ENCODE measurements around the gene TNS4. TPM values are rescaled to one million over a fixed set of nuclear protein-coding genes. Genes with fewer than 3 reads are reported as not detected.
A peak's percentile ranks its signal among the peaks of the same experiment; 100 is the strongest.

The TNS4 gene
- total and polyA plus RNA-seq, 8 donors: 0.18 to 23.2 (median 0.76) TPM; not detected in 2

GRCh38 chr17:40477796-40478195 lies 23.6 kb downstream of the TNS4 start:
- TF ChIP-seq POLR2AphosphoS5 (IDR thresholded peaks at IDR 0.05) (no peak), CTCF (IDR thresholded peaks at IDR 0.05) (no peak), EP300 (IDR thresholded peaks at IDR 0.05) (no peak), POLR2A (IDR thresholded peaks at IDR 0.05) (no peak)
- Histone ChIP-seq H3K4me1 (peaks cover 5 to 44% (median 31%) of the 10 kb centered on the region in 4 donors), H3K4me3 (no peak overlapping the region), H3K27me3 (no peaks in the 10 kb centered on the region), H3K27ac (no peak overlapping the region), H3K9me3 (no peaks in the 10 kb centered on the region), H3K36me3 (no peaks in the 10 kb centered on the region)
- intact Hi-C loops (cut with DNase I; ENCODE audit: low total_unique reads): no loop called here
- 78 to 100% (median 91%) methylated on average over 1 of the region's 1 CpG; no CpG with 5 or more reads in 1 of the 5 donors for WGBS, 5 donors
- DNase-seq: no peak

- intact Hi-C loops (cut with DNase I; ENCODE audit: low total_unique reads): no loop called here
- TF ChIP-seq POLR2A (IDR thresholded peaks at IDR 0.05) (no peak), POLR2AphosphoS5 (IDR thresholded peaks at IDR 0.05) (no peak), CTCF (IDR thresholded peaks at IDR 0.05) (no peak), EP300 (IDR thresholded peaks at IDR 0.05) (no peak)
- H3K27me3 ChIP-seq: no peaks in the 10 kb centered on the region
- no peaks in the 10 kb centered on the region for H3K36me3 ChIP-seq
- DNase-seq: no peak
- H3K27ac ChIP-seq: peak overlapping the region in 4 of 5 donors; percentile 12 to 82 (median 50)
- 88 to 93% (median 91%) methylated on average over 18 of the region's 18 CpGs for WGBS, 5 donors
- no peak overlapping the region for H3K4me3 ChIP-seq
- peaks cover 5 to 65% (median 31%) of the 10 kb centered on the region in 4 donors for H3K4me1 ChIP-seq
- no peaks in the 10 kb centered on the region for H3K9me3 ChIP-seq
These were observed 26.1 kb downstream of the TNS4 start for GRCh38 chr17:40475234-40475908.

- no peak overlapping the region for H3K4me3 ChIP-seq
- no peaks in the 10 kb centered on the region for H3K9me3 ChIP-seq
- no peaks in the 10 kb centered on the region for H3K36me3 ChIP-seq
- TF ChIP-seq POLR2A (IDR thresholded peaks at IDR 0.05): no peak
- H3K4me1 ChIP-seq: peaks cover 5 to 65% (median 29%) of the 10 kb centered on the region in 4 donors
- 80 to 91% (median 86%) methylated on average over 9 of the region's 9 CpGs for whole genome bisulfite sequencing, 5 donors
- intact Hi-C loops (cut with DNase I; ENCODE audit: low total_unique reads): no loop called here
- H3K27ac ChIP-seq: peak overlapping the region in 4 of 5 donors; percentile 12 to 82 (median 50)
- H3K27me3 ChIP-seq: no peaks in the 10 kb centered on the region
- DNase-seq: no peak
These were observed 26.9 kb downstream of the TNS4 start for GRCh38 chr17:40474419-40475002.

GRCh38 chr17:40473573-40474365 lies 27.7 kb downstream of the TNS4 start:
- TF ChIP-seq POLR2A (IDR thresholded peaks at IDR 0.05): no peak
- no peak for TF ChIP-seq CTCF (IDR thresholded peaks at IDR 0.05)
- TF ChIP-seq POLR2AphosphoS5 (IDR thresholded peaks at IDR 0.05): no peak
- TF ChIP-seq EP300 (IDR thresholded peaks at IDR 0.05): no peak
- intact Hi-C loops (cut with DNase I; ENCODE audit: low total_unique reads): no loop called here
- no peaks in the 10 kb centered on the region for H3K36me3 ChIP-seq
- no peak overlapping the region for H3K4me3 ChIP-seq
- peaks cover 5 to 65% (median 29%) of the 10 kb centered on the region in 4 donors for H3K4me1 ChIP-seq
- no peaks in the 10 kb centered on the region for H3K27me3 ChIP-seq
- WGBS, 5 donors: 64 to 70% (median 67%) methylated on average over 16 of the region's 16 CpGs
- DNase-seq: no peak
- peak overlapping the region in 4 of 5 donors; percentile 12 to 82 (median 50) for H3K27ac ChIP-seq
- no peaks in the 10 kb centered on the region for H3K9me3 ChIP-seq

Data from stomach (tissue), 9 donors.